ENCODE measurements around the gene CLDN1.

- TF ChIP-seq POLR2A (IDR thresholded peaks at IDR 0.05) (no peak), CTCF (IDR thresholded peaks at IDR 0.05 in 4 of 5, conservative IDR thresholded peaks at IDR 0.05 in 1 of 5) (no peak)
These were observed 40.8 kb downstream of the CLDN1 start for GRCh38 chr3:190281308-190282051.

All from gastrocnemius medialis (tissue), 4 donors.